GM18858 (cell line): Measurements from ENCODE around the gene UBE2E3.
A peak's percentile ranks its signal among the peaks of the same experiment; 100 is the strongest.

Experiments
- ATAC-seq: cut with Tn5 transposase; IDR thresholded peaks from one replicate; pipeline ENCODE4 v1.9.1; 2021; ENCODE audit not compliant: unreplicated experiment

Gene UBE2E3

GRCh38 chr2:180978903-180979748 is 1.3 kb upstream of the UBE2E3 start:
- no peak for ATAC-seq

DNA sequence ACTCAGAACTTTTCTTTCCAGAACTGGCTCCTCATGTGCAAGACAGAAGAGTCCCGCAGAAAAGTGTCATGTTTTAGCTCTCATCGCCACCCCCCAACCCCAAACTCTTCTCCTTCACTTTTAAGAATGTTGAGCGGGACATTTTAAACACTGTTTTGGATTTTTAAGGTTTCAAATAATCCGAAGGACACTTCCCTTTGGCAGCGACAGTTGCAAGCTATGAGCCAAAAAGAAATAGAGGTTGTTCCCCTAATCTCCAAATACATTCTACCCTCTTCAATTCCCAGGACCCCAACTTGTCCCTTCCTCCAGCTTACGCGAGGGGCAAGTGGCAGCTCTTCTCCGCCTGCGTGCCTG is 678 bp upstream of the UBE2E3 start:
- no peak for ATAC-seq

DNA sequence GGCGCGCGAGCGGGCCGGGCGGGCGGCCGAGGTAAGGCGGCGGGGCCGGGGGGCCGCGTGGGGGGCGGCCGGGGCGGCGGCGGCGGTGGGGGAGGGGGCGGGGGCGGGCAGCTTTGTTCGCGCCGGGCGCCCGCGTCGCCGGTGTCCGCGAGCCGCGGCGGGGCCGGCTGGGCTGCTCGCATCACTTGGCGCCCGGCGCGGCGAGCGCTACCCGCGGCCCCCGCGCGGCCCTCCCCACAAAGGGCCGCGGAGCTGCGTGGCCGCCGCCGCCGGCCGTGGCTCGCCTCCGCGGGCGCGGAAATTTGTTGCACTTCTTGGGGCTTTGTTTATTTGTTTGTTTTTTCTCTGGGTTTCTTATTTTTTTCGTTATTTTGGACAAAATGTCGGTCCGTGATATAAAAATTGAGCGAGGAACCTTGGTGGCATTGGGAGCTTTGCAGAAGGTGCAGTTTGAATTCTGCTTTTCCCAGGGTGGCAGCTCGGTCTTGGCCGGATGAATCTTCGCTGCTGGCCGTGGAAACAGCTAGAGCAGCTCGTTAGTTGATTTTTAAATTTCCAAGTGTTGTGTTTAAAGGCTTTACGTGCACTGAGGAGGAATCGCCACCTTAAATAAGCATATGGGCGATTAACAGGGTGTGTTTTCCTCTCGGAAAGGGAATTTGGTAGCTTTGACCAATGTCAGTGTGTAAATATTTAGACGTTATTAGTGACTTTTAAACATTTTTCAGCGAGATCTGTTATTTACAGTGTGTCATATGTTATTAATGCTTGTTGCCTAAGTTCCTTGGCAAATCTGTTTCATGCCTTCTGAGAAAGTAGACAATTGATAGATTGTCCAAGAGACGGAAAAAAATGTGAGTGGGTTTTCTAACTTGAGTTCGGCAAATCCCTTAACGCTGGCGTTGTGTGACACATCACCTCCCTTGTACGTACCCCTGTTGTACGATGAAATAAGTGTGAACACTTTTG is 822 bp downstream of the UBE2E3 start:
- ATAC-seq, result no peak

DNA sequence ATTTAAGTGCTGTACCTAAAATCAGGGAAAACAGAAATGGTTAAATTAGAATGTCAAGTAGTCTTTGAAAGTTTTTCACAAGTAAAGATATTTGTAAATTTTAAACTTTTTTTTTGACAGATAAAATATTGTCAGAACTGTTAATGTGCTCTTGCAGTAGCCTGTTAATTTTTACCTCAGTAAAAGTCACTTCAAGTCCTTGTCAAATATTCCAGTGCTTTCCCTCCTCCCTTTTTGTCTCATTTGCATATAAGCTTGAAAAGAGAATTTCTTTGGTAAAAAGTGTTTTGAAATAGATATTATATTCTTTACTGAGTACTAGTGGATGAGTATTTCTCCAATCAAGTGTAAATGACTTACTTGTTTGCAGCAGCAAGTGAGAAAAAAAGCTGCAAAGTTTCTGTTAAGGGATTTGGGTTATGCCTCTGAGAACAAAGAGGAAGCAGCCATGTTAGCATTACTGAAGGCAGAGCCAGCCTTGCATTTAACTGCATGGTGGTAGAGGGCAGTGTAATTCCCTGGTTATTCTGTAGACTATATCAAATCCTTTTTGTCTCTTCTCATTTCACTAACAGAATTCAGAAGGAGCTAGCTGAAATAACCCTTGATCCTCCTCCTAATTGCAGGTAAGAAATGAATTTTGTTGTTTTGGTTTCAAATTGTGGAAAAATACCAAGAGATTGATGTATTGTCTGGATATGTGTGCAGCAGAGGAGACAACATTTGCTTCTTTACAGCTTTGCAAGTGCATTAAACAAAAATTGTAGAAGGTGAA is 3.2 kb downstream of the UBE2E3 start:
- ATAC-seq, result peak; percentile 39

DNA sequence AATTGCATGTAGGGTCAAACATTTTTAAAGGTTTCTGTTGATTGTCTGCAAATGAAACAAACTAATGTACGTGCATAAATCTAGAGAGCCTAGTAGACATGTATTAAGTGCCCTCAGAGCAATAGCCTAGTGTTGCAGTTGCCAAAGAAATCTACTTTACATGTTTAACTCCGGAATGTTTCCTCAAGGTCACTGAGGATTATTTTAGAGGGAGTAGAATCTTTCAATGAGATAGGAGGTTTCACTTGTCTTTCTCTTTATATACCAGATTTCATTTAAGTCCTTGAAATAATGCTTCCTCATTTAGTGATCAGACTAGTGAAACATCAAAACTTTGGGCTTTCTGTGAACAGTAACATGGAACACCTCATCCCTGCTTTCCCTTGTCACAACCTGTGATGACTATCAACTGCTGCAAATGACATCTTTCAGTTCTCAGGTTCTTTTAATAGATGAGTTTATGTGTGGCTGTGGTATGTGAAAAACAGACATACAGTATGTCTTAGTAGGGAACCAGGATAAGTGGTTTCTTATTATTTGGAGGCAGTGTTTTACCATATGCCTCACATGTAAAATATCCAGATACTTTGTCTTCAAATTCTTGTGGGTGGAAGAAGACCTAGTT is 5.5 kb downstream of the UBE2E3 start:
- ATAC-seq, result no peak

GRCh38 chr2:180987146-180987545 is 6.7 kb downstream of the UBE2E3 start:
- no peak for ATAC-seq

DNA sequence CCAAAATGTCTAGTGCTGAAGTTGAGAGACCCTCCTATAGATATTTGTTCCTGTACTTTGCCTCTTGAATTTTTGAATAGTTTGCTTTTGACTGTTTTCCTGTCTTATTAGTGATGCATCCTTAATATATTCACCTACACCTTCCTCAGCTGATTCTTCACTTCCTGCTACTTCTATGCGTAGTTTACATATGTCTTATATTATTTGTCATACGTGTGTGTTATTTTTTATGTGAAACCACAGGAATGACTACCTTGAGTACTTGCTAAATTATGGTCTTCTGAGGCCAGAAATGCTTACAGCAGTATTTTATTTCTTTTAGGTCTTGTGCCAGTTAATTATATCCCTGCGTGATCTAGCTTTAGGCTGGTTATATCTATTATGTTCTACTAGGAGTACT is 9.9 kb downstream of the UBE2E3 start:
- no peak for ATAC-seq

- no peak for ATAC-seq
Observed at GRCh38 chr2:180990794-180991193, 10.4 kb downstream of the UBE2E3 start.

DNA sequence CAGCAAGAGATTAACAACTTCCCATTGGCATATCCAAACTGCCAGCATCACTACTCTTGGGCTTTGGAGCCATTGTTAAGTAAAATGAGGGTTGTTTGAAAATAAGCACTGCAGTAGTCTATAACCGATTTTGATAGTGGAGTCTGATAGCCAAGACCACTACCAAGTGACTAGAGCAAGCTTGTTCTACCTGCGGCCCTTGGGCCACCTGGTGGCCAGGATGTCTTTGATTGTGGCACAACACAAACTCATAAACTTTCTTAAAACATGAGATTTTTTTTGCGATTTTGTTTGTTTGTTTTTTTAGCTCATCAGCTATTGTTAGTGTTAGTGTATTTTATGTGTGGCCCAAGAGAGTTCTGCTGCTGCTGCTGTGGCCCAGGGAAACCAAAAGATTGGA is 11.0 kb downstream of the UBE2E3 start:
- no peak for ATAC-seq

DNA sequence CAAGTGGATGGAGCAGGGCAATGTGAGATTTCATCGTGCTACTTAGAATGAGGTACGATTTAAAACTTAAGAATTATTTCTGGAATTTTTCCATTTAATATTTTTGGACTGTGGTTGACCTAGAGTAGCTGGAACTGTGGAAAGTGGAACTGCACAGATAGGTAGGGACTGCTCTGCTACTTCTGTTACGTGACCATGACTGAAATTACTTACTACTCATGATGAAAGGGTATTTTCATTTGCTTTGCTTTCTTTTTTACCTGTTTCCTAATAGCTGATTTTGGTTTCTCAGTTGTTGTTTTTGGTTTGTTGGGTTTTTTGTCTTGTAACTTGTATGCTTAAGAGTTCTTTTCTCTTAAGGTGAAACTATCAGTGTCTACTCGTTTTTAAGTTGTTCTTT is 11.4 kb downstream of the UBE2E3 start:
- peak; percentile 80 for ATAC-seq

DNA sequence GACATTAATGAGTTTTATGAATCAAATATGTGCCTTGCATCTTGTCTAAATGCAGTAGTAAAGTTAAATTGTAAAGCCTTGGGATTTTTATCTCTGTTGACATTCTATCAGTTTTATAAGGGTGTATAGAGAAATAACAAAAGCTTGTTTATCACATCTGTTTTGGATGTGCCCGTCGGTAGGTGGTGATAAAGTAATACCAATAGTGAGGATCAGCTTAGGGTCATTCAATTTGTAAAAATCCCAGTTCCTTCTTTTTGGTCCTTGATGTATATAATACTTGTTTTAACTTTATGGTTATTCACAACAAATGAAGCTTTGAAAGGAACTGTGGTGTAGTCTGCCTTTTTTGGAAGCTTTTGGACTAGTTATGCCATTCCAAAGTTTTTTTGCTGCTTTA is 12.6 kb downstream of the UBE2E3 start:
- no peak for ATAC-seq

DNA sequence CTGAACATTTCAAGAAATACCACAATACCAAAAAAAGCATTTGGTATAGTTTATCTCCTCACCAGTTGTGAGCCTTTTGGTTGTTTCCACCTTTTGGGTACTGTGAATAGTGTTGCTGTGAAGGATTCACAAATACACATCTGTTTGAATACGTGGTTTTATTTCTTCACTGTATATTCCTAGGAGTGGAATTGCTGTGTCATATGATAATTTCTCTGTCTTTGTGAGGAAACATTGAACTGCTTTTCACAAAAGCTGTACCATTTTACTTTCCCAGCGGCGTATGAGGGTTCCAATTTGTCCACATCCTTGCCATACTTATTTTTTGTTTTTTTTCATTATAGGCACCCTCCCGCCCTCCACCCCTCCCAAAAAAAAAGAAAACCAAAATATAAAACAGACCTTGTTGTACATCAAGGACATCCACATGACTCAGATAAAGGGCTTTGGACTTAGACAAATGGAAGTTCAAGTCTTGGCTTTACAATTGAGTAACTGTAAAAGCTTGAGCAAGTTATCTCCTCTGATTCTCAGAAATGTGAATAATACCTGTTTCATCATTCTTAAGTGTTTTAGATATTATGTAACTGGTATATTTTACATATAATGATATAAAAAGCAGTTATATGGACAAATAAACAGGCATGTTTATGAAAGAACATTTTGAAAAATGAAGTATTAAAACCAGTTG is 19.0 kb downstream of the UBE2E3 start:
- no peak for ATAC-seq

DNA sequence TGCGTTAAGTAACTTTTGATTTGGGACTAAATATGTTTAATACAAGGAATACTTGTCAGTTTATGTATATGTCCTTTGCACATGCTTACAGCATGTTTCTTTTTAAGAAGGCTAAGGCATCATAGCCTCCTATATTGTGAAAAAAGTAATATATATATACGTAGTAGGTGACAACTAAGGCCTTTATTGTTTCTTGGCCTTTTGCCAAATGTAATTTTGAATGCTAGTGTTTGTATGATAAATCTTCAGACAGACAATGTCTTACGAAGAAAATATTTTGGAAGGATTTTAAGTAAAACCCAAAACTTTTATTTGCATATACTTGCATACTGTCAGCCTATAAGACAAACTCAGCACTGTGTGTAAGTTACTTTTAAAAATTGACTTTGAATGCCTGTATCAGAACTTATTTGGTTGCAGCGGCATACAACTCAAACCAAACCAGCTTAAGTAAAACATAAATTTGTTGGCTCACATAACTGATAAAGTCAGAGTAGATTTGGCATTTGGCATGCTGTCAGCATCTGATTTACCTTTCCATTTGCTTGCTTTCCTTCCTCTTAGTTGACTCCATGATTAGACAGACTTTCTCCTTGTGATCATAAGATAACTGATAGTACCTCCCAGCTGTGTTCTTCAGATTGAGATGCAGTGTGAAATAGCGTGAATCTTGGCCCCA is 24.4 kb downstream of the UBE2E3 start:
- ATAC-seq, result no peak

DNA sequence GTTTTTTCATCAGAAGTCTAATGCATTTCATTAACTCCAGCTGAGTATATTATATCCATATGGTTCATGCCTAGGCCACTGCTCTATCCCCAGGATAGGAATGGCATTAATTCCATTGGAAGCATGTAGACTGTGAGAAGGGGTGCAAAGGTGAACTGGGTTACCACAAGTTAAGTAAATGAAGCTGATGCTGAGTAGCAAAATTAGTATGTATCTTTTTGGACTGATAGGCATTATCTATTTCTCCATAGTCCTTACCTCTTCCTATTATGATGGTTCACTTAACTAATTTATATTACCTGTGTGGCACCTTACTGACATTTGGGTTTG is 24.9 kb downstream of the UBE2E3 start:
- ATAC-seq, result no peak

GRCh38 chr2:181005809-181006208 is 25.4 kb downstream of the UBE2E3 start:
- no peak for ATAC-seq

DNA sequence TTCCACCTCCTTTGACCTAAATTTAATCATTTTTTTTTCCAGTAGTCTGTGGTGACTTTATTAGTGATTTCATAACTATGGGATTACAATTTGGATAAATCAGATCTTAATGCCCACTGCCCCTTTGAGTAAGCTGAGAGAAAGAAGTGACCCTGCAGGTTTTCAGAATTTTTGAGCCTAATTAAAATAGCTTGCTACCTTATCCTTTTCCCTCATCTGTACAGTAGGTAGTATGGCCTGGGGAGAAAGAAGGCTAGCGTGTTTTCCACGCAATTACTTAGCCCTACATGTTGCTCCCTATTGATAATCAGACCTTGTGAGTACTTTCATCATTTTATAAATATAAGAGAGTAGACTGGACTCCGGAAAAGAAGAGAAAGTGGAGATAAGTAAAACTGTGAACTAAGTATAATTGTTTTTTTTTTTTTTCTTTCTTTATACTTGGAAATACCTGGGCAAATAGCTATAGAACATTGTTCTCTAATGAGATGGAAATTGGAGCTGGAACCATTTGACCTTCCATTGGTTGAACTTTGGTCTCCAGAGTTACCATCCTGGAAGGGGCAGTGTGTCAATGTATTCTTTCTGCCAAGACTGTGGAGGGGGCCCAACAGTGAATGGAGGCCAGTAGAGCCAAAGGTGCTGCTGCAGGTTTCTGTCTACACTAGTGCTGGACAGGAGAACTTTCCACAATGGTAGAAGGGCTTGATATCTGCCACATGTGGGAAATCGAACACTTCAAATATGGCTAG is 26.9 kb downstream of the UBE2E3 start:
- no peak for ATAC-seq

- ATAC-seq, result no peak
Observed at GRCh38 chr2:181008407-181008806, 28.0 kb downstream of the UBE2E3 start.

DNA sequence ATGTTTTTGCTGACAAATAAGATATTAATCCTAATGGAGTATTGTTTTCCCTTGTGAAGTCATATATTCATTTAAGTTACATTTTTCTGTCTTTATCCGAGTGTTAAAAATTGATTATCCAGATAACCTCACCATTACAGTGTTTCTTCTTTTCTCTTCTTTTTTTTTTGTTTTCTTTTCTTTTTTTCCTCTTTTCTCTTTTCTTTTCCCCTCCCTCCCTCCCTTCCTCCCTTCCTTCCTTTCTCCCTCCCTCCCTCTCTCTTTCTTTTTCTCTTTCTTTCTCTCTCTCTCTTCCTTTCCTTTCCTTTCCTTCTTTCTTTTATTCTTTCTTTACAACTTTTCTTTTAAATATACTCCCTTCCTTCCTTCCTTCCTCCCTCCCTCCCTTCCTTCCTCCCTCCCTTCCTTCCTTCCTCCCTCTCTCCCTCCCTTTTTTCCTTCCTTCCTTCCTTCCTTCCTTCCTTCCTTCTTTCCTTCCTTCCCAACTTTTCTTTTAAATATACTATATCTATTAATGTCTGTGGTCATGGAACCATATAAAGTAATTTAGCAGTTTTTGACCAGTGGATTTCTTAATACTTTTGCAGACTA is 40.9 kb downstream of the UBE2E3 start:
- ATAC-seq, result no peak

GRCh38 chr2:181022652-181023051 is 42.2 kb downstream of the UBE2E3 start:
- no peak for ATAC-seq
